Activated naive CD4-positive, alpha-beta T cell treated with anti-CD3 and anti-CD28 coated beads, Interleukin-2, amount 50 U/mL, for 24 hours (primary cell): Measurements from ENCODE around the gene KIAA0753.

Experiments used
- H3K27ac Mint-ChIP-seq: one replicate; pipeline ENCODE4 v1.8.0; 2021; ENCODE audit warnings: mild to moderate bottlenecking, mixed read lengths
- H3K27me3 Mint-ChIP-seq: one replicate; pipeline ENCODE4 v1.8.0; 2021; ENCODE audit warnings: mixed read lengths
- H3K36me3 Mint-ChIP-seq: one replicate; pipeline ENCODE4 v1.8.0; 2021; ENCODE audit warnings: mixed read lengths
- H3K4me1 Mint-ChIP-seq: one replicate; pipeline ENCODE4 v1.8.0; 2021; ENCODE audit warnings: mixed read lengths
- H3K4me3 Mint-ChIP-seq: one replicate; pipeline ENCODE4 v1.8.0; 2021; ENCODE audit warnings: mild to moderate bottlenecking, mixed read lengths
- H3K9me3 Mint-ChIP-seq: one replicate; pipeline ENCODE4 v1.8.0; 2021; ENCODE audit warnings: mixed read lengths

The KIAA0753 gene

GRCh38 chr17:6640536-6641246, at the start of gene KIAA0753, which contains the start of gene TXNDC17:
Gene KIAA0753, minus strand, starts transcription at chr17:6640711. Its CDS starts 5,608 bp downstream, at chr17:6635103.
Gene TXNDC17, plus strand, starts transcription at chr17:6641060. Its CDS starts 23 bp downstream, at chr17:6641083.
- H3K27me3 Mint-ChIP-seq = no peaks in the 10 kb centered on the region
- no peaks in the 10 kb centered on the region for H3K9me3 Mint-ChIP-seq
- peak within 1 kb of the TSS; percentile 87 for H3K4me3 Mint-ChIP-seq
- H3K36me3 Mint-ChIP-seq = peaks cover 7% of the 10 kb centered on the region
- H3K27ac Mint-ChIP-seq = peak within 1 kb of the TSS; percentile 97
- peaks cover 47% of the 10 kb centered on the region for H3K4me1 Mint-ChIP-seq

GRCh38 chr17:6688944-6689343, 48.4 kb upstream of the KIAA0753 start:
- H3K36me3 Mint-ChIP-seq = no peaks in the 10 kb centered on the region
- H3K27ac Mint-ChIP-seq = no peak overlapping the region
- peaks cover 7% of the 10 kb centered on the region for H3K27me3 Mint-ChIP-seq
- H3K4me3 Mint-ChIP-seq = no peak overlapping the region
- no peaks in the 10 kb centered on the region for H3K4me1 Mint-ChIP-seq
- no peaks in the 10 kb centered on the region for H3K9me3 Mint-ChIP-seq

- H3K9me3 Mint-ChIP-seq = no peaks in the 10 kb centered on the region
- no peak overlapping the region for H3K27ac Mint-ChIP-seq
- H3K36me3 Mint-ChIP-seq = no peaks in the 10 kb centered on the region
- H3K4me1 Mint-ChIP-seq = no peaks in the 10 kb centered on the region
- H3K27me3 Mint-ChIP-seq = peaks cover 10% of the 10 kb centered on the region
- no peak overlapping the region for H3K4me3 Mint-ChIP-seq
Observed at GRCh38 chr17:6686026-6686425, 45.5 kb upstream of the KIAA0753 start.

DNA sequence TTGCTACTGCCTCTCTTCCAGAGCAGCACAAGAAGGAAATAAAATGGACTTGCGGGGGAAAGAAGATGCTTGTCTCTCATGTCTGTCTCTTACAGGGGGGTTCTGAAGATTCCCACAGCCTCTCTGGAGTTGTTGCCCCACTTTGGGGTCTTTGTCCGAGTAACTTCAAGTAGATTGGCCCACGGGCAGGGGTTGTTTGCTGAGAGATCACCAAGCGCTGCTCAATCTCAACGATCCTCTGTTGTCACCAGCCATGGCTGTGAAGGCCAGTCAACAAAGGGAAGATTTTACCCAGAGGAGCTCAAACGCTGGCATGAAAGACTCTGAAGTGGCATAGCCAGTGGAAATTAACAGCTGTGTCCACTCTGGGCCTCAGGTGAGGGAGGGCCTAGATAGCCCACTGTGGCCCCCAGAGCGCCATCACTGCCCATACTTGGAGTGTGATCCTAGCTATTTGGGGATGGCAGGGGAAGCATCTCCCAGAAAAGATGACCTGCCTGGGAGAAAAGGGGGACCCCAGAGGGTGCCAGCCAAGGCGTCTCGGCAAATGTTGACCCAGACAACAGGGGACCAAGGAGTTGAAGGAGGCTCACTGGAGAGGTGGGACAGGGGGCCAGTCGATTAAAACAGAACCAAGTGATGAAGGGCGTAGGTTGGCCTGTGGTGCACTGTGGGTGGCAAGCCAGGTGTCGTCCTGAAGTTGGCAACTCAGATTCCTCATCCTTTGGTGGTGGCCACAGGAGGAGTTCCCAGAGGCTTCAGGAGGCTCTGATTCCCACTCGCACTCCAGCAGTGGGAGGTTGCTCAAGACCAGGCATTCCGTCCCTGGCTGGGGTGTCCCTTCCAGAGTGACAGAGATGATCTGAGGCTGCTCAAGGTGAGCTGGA, 44.6 kb upstream of the KIAA0753 start:
- Mint-ChIP-seq H3K4me1 (no peaks in the 10 kb centered on the region), H3K9me3 (no peaks in the 10 kb centered on the region), H3K36me3 (no peaks in the 10 kb centered on the region), H3K27ac (no peak overlapping the region), H3K27me3 (peaks cover 14% of the 10 kb centered on the region), H3K4me3 (no peak overlapping the region)

DNA sequence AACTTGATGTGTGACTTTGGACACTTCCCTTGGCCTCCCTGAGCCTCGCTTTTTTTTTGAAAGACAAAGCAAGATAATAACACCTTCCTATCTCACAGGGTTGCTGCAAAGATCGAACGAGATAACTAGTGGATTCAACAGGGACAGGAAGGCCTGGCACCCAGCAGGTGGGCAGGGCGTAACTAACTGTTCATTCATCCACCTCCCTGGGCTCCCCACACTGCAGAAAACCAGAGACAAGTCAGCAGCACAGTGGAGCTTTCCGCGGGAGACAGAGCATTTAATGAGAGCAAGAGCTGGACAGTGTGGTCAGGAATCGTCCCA, 43.9 kb upstream of the KIAA0753 start:
- H3K9me3 Mint-ChIP-seq = no peaks in the 10 kb centered on the region
- no peak overlapping the region for H3K4me3 Mint-ChIP-seq
- peaks cover 13% of the 10 kb centered on the region for H3K27me3 Mint-ChIP-seq
- H3K36me3 Mint-ChIP-seq = no peaks in the 10 kb centered on the region
- no peak overlapping the region for H3K27ac Mint-ChIP-seq
- no peaks in the 10 kb centered on the region for H3K4me1 Mint-ChIP-seq

GRCh38 chr17:6683730-6684459, 43.4 kb upstream of the KIAA0753 start:
- Mint-ChIP-seq H3K27ac (no peak overlapping the region), H3K4me1 (no peaks in the 10 kb centered on the region), H3K4me3 (no peak overlapping the region), H3K9me3 (no peaks in the 10 kb centered on the region), H3K27me3 (peaks cover 14% of the 10 kb centered on the region), H3K36me3 (no peaks in the 10 kb centered on the region)

- Mint-ChIP-seq H3K4me1 (no peaks in the 10 kb centered on the region), H3K27me3 (peaks cover 19% of the 10 kb centered on the region)
Observed at GRCh38 chr17:6683081-6683684, 42.7 kb upstream of the KIAA0753 start.

DNA sequence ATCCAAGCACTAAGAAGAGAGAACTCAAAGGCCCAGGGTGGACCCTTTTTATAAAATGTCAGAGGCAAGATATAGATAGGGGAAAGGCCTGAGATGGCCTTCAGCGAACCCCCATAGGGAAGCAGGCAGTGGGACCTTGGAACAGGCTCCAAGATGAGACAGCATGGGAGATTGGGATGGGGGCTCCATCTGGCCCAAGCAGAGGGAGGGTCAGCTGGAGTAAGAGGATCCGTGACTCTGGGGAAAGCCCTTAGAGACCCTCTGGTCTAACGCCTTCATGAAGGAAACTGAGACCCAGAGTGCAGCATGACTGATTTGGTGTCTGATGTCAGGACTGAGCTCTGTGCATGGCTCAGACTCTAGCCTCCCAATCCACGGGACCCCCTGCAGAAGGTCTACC, 41.8 kb upstream of the KIAA0753 start:
- no peaks in the 10 kb centered on the region for H3K9me3 Mint-ChIP-seq
- H3K27ac Mint-ChIP-seq = no peak overlapping the region
- H3K4me3 Mint-ChIP-seq = no peak overlapping the region
- H3K4me1 Mint-ChIP-seq = peaks cover 5% of the 10 kb centered on the region
- no peaks in the 10 kb centered on the region for H3K36me3 Mint-ChIP-seq
- H3K27me3 Mint-ChIP-seq = peaks cover 19% of the 10 kb centered on the region

More at GRCh38 chr17:6683081-6683684, 42.7 kb upstream of the KIAA0753 start:
- H3K27ac Mint-ChIP-seq = no peak overlapping the region
- H3K36me3 Mint-ChIP-seq = no peaks in the 10 kb centered on the region
- no peaks in the 10 kb centered on the region for H3K9me3 Mint-ChIP-seq
- H3K4me3 Mint-ChIP-seq = no peak overlapping the region

GRCh38 chr17:6681671-6682070, 41.2 kb upstream of the KIAA0753 start:
- Mint-ChIP-seq H3K27me3 (peaks cover 19% of the 10 kb centered on the region), H3K27ac (no peak overlapping the region), H3K4me1 (peaks cover 8% of the 10 kb centered on the region), H3K4me3 (no peak overlapping the region), H3K36me3 (no peaks in the 10 kb centered on the region), H3K9me3 (no peaks in the 10 kb centered on the region)

- no peaks in the 10 kb centered on the region for H3K36me3 Mint-ChIP-seq
- H3K9me3 Mint-ChIP-seq = no peaks in the 10 kb centered on the region
- peaks cover 19% of the 10 kb centered on the region for H3K27me3 Mint-ChIP-seq
Observed at GRCh38 chr17:6681176-6681575, 40.7 kb upstream of the KIAA0753 start.

DNA sequence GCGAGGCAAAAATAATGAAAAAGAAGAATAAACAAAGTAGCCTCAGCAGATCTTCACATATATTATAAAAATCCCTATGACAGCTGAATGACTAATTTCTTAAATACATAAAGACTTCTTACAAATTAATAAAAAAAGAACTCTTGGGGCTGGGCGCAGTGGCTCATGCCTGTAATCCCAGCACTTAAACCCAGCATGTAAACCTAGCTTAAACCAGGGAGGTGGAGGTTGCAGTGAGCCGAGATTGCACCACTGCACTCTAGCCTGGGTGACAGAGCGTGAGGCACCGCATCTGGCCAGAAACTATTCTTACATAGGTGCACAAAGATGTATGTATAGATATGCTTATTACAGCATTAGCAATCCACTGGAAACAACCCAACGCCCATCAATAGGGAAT, 38.7 kb upstream of the KIAA0753 start:
- Mint-ChIP-seq H3K27ac (no peak overlapping the region), H3K27me3 (peaks cover 19% of the 10 kb centered on the region)

More at GRCh38 chr17:6681176-6681575, 40.7 kb upstream of the KIAA0753 start:
- Mint-ChIP-seq H3K27ac (peak overlapping the region; percentile 23), H3K4me3 (no peak overlapping the region), H3K4me1 (peaks cover 8% of the 10 kb centered on the region)

GRCh38 chr17:6677946-6678345, 37.4 kb upstream of the KIAA0753 start:
- Mint-ChIP-seq H3K36me3 (no peaks in the 10 kb centered on the region), H3K4me3 (no peak overlapping the region), H3K9me3 (no peaks in the 10 kb centered on the region), H3K27me3 (peaks cover 19% of the 10 kb centered on the region), H3K27ac (no peak overlapping the region), H3K4me1 (peaks cover 8% of the 10 kb centered on the region)

More for the DNA sequence above, 38.7 kb upstream of the KIAA0753 start:
- H3K36me3 Mint-ChIP-seq = no peaks in the 10 kb centered on the region
- no peaks in the 10 kb centered on the region for H3K9me3 Mint-ChIP-seq
- no peak overlapping the region for H3K4me3 Mint-ChIP-seq
- H3K4me1 Mint-ChIP-seq = peaks cover 8% of the 10 kb centered on the region

DNA sequence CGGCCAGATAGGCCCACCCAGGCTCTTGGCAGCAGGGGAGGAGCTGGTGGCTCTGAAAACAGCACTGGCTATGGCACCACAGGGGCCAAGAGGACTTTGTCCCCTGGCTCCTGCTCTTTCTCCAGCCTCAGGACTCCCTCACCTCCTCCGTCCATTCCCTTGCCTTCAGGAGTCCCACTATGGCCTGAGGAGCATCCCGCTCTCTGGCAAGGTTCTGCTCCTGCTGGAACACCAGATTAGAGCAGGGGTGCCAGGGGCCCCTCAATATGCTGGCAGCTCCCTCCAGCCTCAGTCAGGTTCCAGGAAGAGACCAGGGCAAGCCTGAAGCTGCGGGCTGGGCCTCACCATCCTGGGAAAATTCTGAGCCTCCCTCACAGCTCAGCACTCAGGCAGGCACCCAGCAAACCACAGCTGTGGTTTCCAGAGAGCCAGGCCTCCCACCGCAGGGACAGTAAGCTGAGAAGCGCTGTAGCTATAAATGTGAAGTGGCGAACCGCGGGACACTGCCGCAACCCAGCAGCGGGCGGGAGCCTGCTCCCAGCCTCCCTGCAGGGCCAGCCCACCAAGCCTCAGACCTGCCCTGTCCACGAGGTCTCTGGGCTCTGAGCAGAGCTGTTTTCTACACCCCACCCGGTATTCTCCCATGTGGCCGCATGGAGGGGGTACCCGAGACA, 36.8 kb upstream of the KIAA0753 start:
- H3K4me3 Mint-ChIP-seq = no peak overlapping the region
- peaks cover 17% of the 10 kb centered on the region for H3K27me3 Mint-ChIP-seq
- no peaks in the 10 kb centered on the region for H3K36me3 Mint-ChIP-seq
- no peak overlapping the region for H3K27ac Mint-ChIP-seq
- H3K9me3 Mint-ChIP-seq = no peaks in the 10 kb centered on the region
- peaks cover 8% of the 10 kb centered on the region for H3K4me1 Mint-ChIP-seq

DNA sequence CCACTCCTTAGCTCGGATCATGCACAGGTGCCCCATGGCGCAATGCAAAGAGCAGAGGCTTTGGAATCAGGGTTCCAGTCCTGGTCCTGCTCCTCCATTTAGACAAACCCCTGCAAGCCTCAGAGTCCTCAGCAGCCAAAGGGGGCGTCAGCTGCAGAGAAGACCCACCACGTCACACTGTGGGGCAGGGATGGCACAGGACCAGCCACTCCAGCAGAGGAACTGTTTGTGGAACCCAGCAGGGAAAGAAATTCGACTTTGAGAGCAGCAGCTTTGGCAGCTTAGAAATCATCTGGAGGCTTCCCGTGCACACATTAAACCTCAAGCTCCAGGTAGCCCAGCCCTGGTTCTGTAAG, 36.3 kb upstream of the KIAA0753 start:
- Mint-ChIP-seq H3K36me3 (no peaks in the 10 kb centered on the region), H3K9me3 (no peaks in the 10 kb centered on the region), H3K27me3 (peaks cover 16% of the 10 kb centered on the region), H3K4me1 (peaks cover 8% of the 10 kb centered on the region), H3K27ac (no peak overlapping the region), H3K4me3 (no peak overlapping the region)
